Measurements from ENCODE around the gene FANCD2.

GRCh38 chr3:10081871-10082270 is 55.6 kb downstream of the FANCD2 start:
- TF ChIP-seq CTCF (conservative IDR thresholded peaks at IDR 0.05), result no peak
- TF ChIP-seq EZH2 (IDR thresholded peaks at IDR 0.05; ENCODE audit: low read depth), result no peak
